KBM-7 (cell line): ENCODE measurements around the gene BCAN.

Source experiments
- DNase-seq: peaks from one replicate; pipeline ENCODE4 v3.0.0-alpha.2; 2015
- in situ Hi-C: fragments of 300-500 bp; cut with MboI; formaldehyde crosslinking; loops from 2 replicates; pipeline ENCODE4 v1.14.3; 2020; ENCODE audit warnings: low sequenced_read_pairs, low pct_unique_long_range_greater_than_20kb, mixed read lengths

BCAN gene

GRCh38 chr1:156668801-156669637 is 27.1 kb downstream of the BCAN start:
- in situ Hi-C loops, result no loop called here
- no peak for DNase-seq

- DNase-seq, result no peak
- in situ Hi-C loops, result no loop called here
These were observed 27.9 kb downstream of the BCAN start for GRCh38 chr1:156669794-156670193.

GRCh38 chr1:156670359-156670758 is 28.4 kb downstream of the BCAN start:
- in situ Hi-C loops, result no loop called here
- DNase-seq, result no peak

GRCh38 chr1:156670791-156671190 is 28.9 kb downstream of the BCAN start:
- in situ Hi-C loops, result no loop called here
- DNase-seq, result no peak

GRCh38 chr1:156671804-156672203 is 29.9 kb downstream of the BCAN start:
- no peak for DNase-seq
- in situ Hi-C loops, result no loop called here

GRCh38 chr1:156673387-156674121 is 31.6 kb downstream of the BCAN start:
- in situ Hi-C loops, result no loop called here
- no peak for DNase-seq

- DNase-seq, result no peak
- in situ Hi-C loops, result no loop called here
These were observed 33.5 kb downstream of the BCAN start for GRCh38 chr1:156675210-156676113.

- in situ Hi-C loops, result no loop called here
These were observed 34.4 kb downstream of the BCAN start for GRCh38 chr1:156676114-156676819.

GRCh38 chr1:156676820-156677615 is 35.1 kb downstream of the BCAN start, which contains the start of gene NES:
TSS of gene NES (minus strand) at chr1:156677407. CDS start at chr1:156677264, 143 bp downstream.
- DNase-seq, result peak; percentile 41

More at GRCh38 chr1:156676114-156676819, 34.4 kb downstream of the BCAN start:
- DNase-seq, result no peak

GRCh38 chr1:156677616-156678596 is 36.0 kb downstream of the BCAN start:
- in situ Hi-C loops, result no loop called here
- peak; percentile 79 for DNase-seq

More at GRCh38 chr1:156676820-156677615, 35.1 kb downstream of the BCAN start, which contains the start of gene NES:
- in situ Hi-C loops, result no loop called here

- no peak for DNase-seq
- in situ Hi-C loops, result no loop called here
These were observed 38.1 kb downstream of the BCAN start for GRCh38 chr1:156680056-156680455.

GRCh38 chr1:156681196-156681960 is 39.5 kb downstream of the BCAN start:
- in situ Hi-C loops, result no loop called here
- no peak for DNase-seq

GRCh38 chr1:156682166-156682890 is 40.4 kb downstream of the BCAN start:
- in situ Hi-C loops, result no loop called here
- DNase-seq, result no peak

- peak; percentile 34 for DNase-seq
- in situ Hi-C loops, result no loop called here
These were observed 42.4 kb downstream of the BCAN start for GRCh38 chr1:156684227-156684782.
